ENCODE data around the gene RFX4.

The RFX4 gene

GRCh38 chr12:106754331-106754730 is 171.5 kb downstream of the RFX4 start:
- Histone ChIP-seq H2AFZ (ENCODE audit: low read length) (no peak overlapping the region), H3K4me2 (ENCODE audit: low read depth, low read length, poor library complexity, severe bottlenecking) (no peak overlapping the region), H3K9me3 (ENCODE audit: insufficient read depth, low read depth, low read length) (no peaks in the 10 kb centered on the region), H3K4me1 (ENCODE audit: insufficient read depth, low read length, poor library complexity, severe bottlenecking) (peaks cover 1% of the 10 kb centered on the region), H3K9me2 (replicated peaks; ENCODE audit: low read depth, low read length) (no peaks in the 10 kb centered on the region), H3K27me3 (ENCODE audit: insufficient read depth, low read length, poor library complexity, severe bottlenecking) (no peaks in the 10 kb centered on the region), H4K20me1 (ENCODE audit: insufficient read depth, low read length, poor library complexity, severe bottlenecking) (no peaks in the 10 kb centered on the region), H3K4me3 (ENCODE audit: low read length, poor library complexity, severe bottlenecking) (no peak overlapping the region), H3K79me2 (ENCODE audit: insufficient read depth, low read length) (no peaks in the 10 kb centered on the region), H3K9ac (ENCODE audit: low read depth, low read length, poor library complexity, severe bottlenecking) (no peak overlapping the region), H3K36me3 (ENCODE audit: insufficient read depth, low read length) (no peaks in the 10 kb centered on the region), H3F3A (ENCODE audit: low read depth) (no peaks in the 10 kb centered on the region)
- TF ChIP-seq, protein P1, sequence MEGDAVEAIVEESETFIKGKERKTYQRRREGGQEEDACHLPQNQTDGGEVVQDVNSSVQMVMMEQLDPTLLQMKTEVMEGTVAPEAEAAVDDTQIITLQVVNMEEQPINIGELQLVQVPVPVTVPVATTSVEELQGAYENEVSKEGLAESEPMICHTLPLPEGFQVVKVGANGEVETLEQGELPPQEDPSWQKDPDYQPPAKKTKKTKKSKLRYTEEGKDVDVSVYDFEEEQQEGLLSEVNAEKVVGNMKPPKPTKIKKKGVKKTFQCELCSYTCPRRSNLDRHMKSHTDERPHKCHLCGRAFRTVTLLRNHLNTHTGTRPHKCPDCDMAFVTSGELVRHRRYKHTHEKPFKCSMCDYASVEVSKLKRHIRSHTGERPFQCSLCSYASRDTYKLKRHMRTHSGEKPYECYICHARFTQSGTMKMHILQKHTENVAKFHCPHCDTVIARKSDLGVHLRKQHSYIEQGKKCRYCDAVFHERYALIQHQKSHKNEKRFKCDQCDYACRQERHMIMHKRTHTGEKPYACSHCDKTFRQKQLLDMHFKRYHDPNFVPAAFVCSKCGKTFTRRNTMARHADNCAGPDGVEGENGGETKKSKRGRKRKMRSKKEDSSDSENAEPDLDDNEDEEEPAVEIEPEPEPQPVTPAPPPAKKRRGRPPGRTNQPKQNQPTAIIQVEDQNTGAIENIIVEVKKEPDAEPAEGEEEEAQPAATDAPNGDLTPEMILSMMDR (conservative IDR thresholded peaks at IDR 0.05; ENCODE audit: low read length): no peak
- TF ChIP-seq EZH2phosphoT487 (IDR thresholded peaks at IDR 0.05; ENCODE audit: borderline replicate concordance): no peak

DNA sequence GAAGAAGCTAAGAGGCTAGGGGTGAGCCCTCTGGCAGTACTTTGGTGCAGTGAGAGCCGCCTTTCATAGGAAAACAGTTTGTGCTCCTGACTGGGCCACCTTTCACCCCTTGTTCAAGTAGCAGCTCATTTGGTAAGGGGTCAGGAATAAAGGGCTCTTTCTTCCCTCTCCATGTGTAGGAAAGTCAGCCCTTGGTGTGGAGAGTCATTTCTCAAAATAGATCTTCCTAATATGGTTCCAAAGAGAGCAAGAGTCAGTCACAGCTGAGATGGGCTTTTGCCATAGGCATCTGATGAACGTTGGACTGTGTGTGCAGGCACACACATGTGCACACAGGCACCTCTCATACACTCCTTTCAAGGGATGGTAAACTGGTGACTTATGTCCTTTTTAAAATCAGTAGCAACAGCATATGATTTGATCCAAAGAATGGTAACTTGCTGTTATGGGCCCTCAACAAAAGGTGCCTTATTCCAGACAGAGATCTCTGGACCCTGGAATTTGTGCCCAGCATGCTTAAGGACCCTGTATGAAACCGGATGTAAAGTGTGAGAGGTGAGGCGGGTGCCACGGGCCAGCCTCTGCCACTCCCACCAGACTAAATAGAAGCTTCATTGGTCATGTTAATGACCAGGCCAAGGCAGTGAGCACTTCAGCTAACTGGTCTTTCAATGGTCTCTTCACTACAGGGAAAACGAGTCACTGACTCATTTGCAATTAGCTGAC is 175.0 kb downstream of the RFX4 start:
- Histone ChIP-seq H3K36me3 (ENCODE audit: insufficient read depth, low read length) (no peaks in the 10 kb centered on the region), H4K20me1 (ENCODE audit: insufficient read depth, low read length, poor library complexity, severe bottlenecking) (no peaks in the 10 kb centered on the region), H3K9me3 (ENCODE audit: insufficient read depth, low read depth, low read length) (no peaks in the 10 kb centered on the region), H3K9me2 (replicated peaks; ENCODE audit: low read depth, low read length) (no peaks in the 10 kb centered on the region), H3K27me3 (ENCODE audit: insufficient read depth, low read length, poor library complexity, severe bottlenecking) (no peaks in the 10 kb centered on the region), H3K79me2 (ENCODE audit: insufficient read depth, low read length) (no peaks in the 10 kb centered on the region), H3F3A (ENCODE audit: low read depth) (no peaks in the 10 kb centered on the region), H3K9ac (ENCODE audit: low read depth, low read length, poor library complexity, severe bottlenecking) (no peak overlapping the region), H3K4me3 (ENCODE audit: low read length, poor library complexity, severe bottlenecking) (no peak overlapping the region), H3K4me2 (ENCODE audit: low read depth, low read length, poor library complexity, severe bottlenecking) (no peak overlapping the region), H3K4me1 (ENCODE audit: insufficient read depth, low read length, poor library complexity, severe bottlenecking) (peaks cover 9% of the 10 kb centered on the region), H2AFZ (ENCODE audit: low read length) (no peak overlapping the region)
- no peak for TF ChIP-seq EZH2phosphoT487 (IDR thresholded peaks at IDR 0.05; ENCODE audit: borderline replicate concordance)

- H3K4me1 ChIP-seq (ENCODE audit: insufficient read depth, low read length, poor library complexity, severe bottlenecking): peaks cover 9% of the 10 kb centered on the region
- H3K9me3 ChIP-seq (ENCODE audit: insufficient read depth, low read depth, low read length): no peaks in the 10 kb centered on the region
- H3K79me2 ChIP-seq (ENCODE audit: insufficient read depth, low read length): no peaks in the 10 kb centered on the region
- no peaks in the 10 kb centered on the region for H3K9me2 ChIP-seq (replicated peaks; ENCODE audit: low read depth, low read length)
- no peak overlapping the region for H2AFZ ChIP-seq (ENCODE audit: low read length)
- H3K36me3 ChIP-seq (ENCODE audit: insufficient read depth, low read length): no peaks in the 10 kb centered on the region
- H3K4me2 ChIP-seq (ENCODE audit: low read depth, low read length, poor library complexity, severe bottlenecking): no peak overlapping the region
- H3F3A ChIP-seq (ENCODE audit: low read depth): no peaks in the 10 kb centered on the region
- H3K27me3 ChIP-seq (ENCODE audit: insufficient read depth, low read length, poor library complexity, severe bottlenecking): no peaks in the 10 kb centered on the region
- TF ChIP-seq, protein P1 (conservative IDR thresholded peaks at IDR 0.05; ENCODE audit: low read length): no peak
- TF ChIP-seq EZH2phosphoT487 (IDR thresholded peaks at IDR 0.05; ENCODE audit: borderline replicate concordance): no peak
- H3K9ac ChIP-seq (ENCODE audit: low read depth, low read length, poor library complexity, severe bottlenecking): no peak overlapping the region
- no peaks in the 10 kb centered on the region for H4K20me1 ChIP-seq (ENCODE audit: insufficient read depth, low read length, poor library complexity, severe bottlenecking)
- H3K4me3 ChIP-seq (ENCODE audit: low read length, poor library complexity, severe bottlenecking): no peak overlapping the region
These were observed 175.7 kb downstream of the RFX4 start for GRCh38 chr12:106758349-106759110.

All from Loucy (cell line).